ENCODE results near the gene GRM2.

GRCh38 chr3:51712963-51713362, 6.1 kb downstream of the GRM2 start:
- TF ChIP-seq POLR2A (IDR thresholded peaks at IDR 0.05) (no peak), CTCF (IDR thresholded peaks at IDR 0.05) (no peak)
